C4-2B (cell line): Measurements from ENCODE around the gene CEP85L.

Experiments
- ZFX ChIP-seq: fragments of 450-650 bp; IDR thresholded peaks from 2 replicates; pipeline ENCODE4 v1.6.1; 2017
- TF ChIP-seq, protein P1 (sequence below): fragments of 450-650 bp; conservative IDR thresholded peaks from 2 replicates; pipeline ENCODE4 v1.5.1; 2017; ENCODE audit warnings: mild to moderate bottlenecking

GRCh38 chr6:118546880-118547218 is 104.5 kb downstream of the CEP85L start:
- TF ChIP-seq, protein P1, sequence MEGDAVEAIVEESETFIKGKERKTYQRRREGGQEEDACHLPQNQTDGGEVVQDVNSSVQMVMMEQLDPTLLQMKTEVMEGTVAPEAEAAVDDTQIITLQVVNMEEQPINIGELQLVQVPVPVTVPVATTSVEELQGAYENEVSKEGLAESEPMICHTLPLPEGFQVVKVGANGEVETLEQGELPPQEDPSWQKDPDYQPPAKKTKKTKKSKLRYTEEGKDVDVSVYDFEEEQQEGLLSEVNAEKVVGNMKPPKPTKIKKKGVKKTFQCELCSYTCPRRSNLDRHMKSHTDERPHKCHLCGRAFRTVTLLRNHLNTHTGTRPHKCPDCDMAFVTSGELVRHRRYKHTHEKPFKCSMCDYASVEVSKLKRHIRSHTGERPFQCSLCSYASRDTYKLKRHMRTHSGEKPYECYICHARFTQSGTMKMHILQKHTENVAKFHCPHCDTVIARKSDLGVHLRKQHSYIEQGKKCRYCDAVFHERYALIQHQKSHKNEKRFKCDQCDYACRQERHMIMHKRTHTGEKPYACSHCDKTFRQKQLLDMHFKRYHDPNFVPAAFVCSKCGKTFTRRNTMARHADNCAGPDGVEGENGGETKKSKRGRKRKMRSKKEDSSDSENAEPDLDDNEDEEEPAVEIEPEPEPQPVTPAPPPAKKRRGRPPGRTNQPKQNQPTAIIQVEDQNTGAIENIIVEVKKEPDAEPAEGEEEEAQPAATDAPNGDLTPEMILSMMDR: no peak
- no peak for TF ChIP-seq ZFX
